Right lobe of liver (tissue), 6 donors: ENCODE data around the gene BAG2. TPM values are rescaled to one million over a fixed set of nuclear protein-coding genes. Genes with fewer than 3 reads are reported as not detected.

Experiments
- ATAC-seq, 4 donors: fragments of 200-7000 bp; cut with Tn5 transposase; one replicate each; pipeline ENCODE4 v1.9.1; 2020; ENCODE audit warnings: mild to moderate bottlenecking in 4 of 4, moderate library complexity in 4 of 4
- DNase-seq, 3 donors: peaks; one replicate each; pipeline ENCODE4 v3.0.0-alpha.2; 2020
- H3K27ac ChIP-seq, 3 donors: fragments of 200-600 bp; one replicate each; pipeline ENCODE4 v1.8.0; 2022
- H3K27me3 ChIP-seq, 2 donors: fragments of 200-600 bp; one replicate each; pipeline ENCODE4 v1.8.0; 2022
- H3K36me3 ChIP-seq, 4 donors: fragments of 200-600 bp; sonication (generic) in 1 of 4; one replicate each; pipeline versions ENCODE4 v1.5.1 to v1.8.0; 2017 to 2022; ENCODE audit warnings: control low read depth in 1 of 4
- H3K4me1 ChIP-seq, 4 donors: fragments of 200-600 bp; sonication (generic) in 1 of 4; one replicate each; pipeline versions ENCODE4 v1.5.1 to v1.8.0; 2017 to 2022; ENCODE audit warnings: control low read depth in 1 of 4
- H3K4me3 ChIP-seq, 3 donors: fragments of 200-600 bp; one replicate each; pipeline ENCODE4 v1.8.0; 2022
- H3K9me3 ChIP-seq, 4 donors: fragments of 200-600 bp; sonication (generic) in 1 of 4; one replicate each; pipeline versions ENCODE4 v1.5.1 to v1.8.0; 2017 to 2022; ENCODE audit warnings: control low read depth in 1 of 4
- POLR2A ChIP-seq: fragments of 450-650 bp; IDR thresholded peaks from one replicate; pipeline ENCODE4 v1.6.1; 2017; ENCODE audit warnings: antibody characterized with exemption, mild to moderate bottlenecking
- WGBS: methylation state at CpG from one replicate; pipeline ENCODE4 v1.1.6; 2018; ENCODE audit warnings: low coverage, low lambda C conversion rate; ENCODE audit not compliant: insufficient coverage; ENCODE audit errors: missing lambda C conversion rate; 5-methylcytosine and 5-hydroxymethylcytosine counted together
- intact Hi-C, 2 donors: fragments of 100-400 bp; cut with DNase I; formaldehyde crosslinking; loops; one replicate each; pipeline versions ENCODE4 v1.11.2 to v1.14.1; 2022
- total RNA-seq, 6 experiments: library from RNA; depleted of rRNA in 2 of 6; stranded (reverse); fragments of >200 nt in 2 of 6; fragmentation: NEBNext Ultra II Directional in 3 of 6; extraction: Animal tissue kit (Norgen Biotek cat#: 25700) in 3 of 6; gene quantifications; one replicate each; pipeline versions ENCODE4 v1.1.0 to v1.2.4, GENCODE V29; 2016 to 2023
- TF ChIP-seq, protein P1 (sequence below), 4 donors: fragments of 200-600 bp in 3 of 4; fragments of 450-650 bp in 1 of 4; IDR thresholded peaks; one replicate each; pipeline versions ENCODE4 v1.5.1 to v1.8.0; 2016 to 2022; ENCODE audit warnings: antibody characterized with exemption in 4 of 4, mild to moderate bottlenecking in 2 of 4
- donor health status: DM: no; HTN: yes; CAD: no.
- donor health status: DM: no; HTN: no; CAD: no.
- donor health status: DM: no; HTN: no; CAD: no.
- donor health status: DM: no; HTN: yes; CAD: no.
- donor health status: DM: no; HTN: yes; CAD: no.

Gene BAG2
- total RNA-seq, 6 experiments from 2014 or later = 2.8 to 6.2 (median 4.3) TPM

- no peak overlapping the region for H3K27ac ChIP-seq
- no peaks in the 10 kb centered on the region for H3K27me3 ChIP-seq
- WGBS = 92% methylated on average over 1 of the region's 1 CpG
- TF ChIP-seq, protein P1, sequence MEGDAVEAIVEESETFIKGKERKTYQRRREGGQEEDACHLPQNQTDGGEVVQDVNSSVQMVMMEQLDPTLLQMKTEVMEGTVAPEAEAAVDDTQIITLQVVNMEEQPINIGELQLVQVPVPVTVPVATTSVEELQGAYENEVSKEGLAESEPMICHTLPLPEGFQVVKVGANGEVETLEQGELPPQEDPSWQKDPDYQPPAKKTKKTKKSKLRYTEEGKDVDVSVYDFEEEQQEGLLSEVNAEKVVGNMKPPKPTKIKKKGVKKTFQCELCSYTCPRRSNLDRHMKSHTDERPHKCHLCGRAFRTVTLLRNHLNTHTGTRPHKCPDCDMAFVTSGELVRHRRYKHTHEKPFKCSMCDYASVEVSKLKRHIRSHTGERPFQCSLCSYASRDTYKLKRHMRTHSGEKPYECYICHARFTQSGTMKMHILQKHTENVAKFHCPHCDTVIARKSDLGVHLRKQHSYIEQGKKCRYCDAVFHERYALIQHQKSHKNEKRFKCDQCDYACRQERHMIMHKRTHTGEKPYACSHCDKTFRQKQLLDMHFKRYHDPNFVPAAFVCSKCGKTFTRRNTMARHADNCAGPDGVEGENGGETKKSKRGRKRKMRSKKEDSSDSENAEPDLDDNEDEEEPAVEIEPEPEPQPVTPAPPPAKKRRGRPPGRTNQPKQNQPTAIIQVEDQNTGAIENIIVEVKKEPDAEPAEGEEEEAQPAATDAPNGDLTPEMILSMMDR (IDR thresholded peaks at IDR 0.05) = no peak
- no peak for TF ChIP-seq POLR2A
- ATAC-seq (no peak), DNase-seq (no peak)
- no peaks in the 10 kb centered on the region for H3K9me3 ChIP-seq
- no peaks in the 10 kb centered on the region for H3K4me1 ChIP-seq
- peaks cover 0 to 28% (median 0%) of the 10 kb centered on the region in 4 donors for H3K36me3 ChIP-seq
- no peak overlapping the region for H3K4me3 ChIP-seq
- intact Hi-C loops = no loop called here
These were observed 37.2 kb upstream of the BAG2 start for GRCh38 chr6:57134954-57135353.

DNA sequence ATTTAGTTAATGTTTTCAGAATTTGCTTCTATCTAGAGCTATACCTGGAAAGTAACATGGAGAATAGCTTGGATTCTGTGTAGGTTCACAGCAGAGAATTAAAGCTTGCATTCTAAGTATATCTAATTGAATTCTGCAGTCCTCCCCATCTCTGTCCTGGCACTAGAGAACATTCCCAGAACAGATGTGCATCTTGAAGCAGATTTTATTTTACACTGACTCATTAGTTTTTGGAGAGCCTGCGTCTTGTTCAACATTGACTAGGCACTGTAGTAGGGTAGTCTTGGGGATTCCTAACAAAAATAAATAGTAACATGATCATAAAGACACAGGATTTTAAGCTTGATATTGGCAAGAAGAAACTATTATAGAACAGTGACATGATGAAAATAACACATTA lies 36.2 kb upstream of the BAG2 start:
- DNase-seq (no peak), ATAC-seq (no peak)
- Histone ChIP-seq H3K9me3 (no peaks in the 10 kb centered on the region), H3K4me3 (no peak overlapping the region), H3K27me3 (no peaks in the 10 kb centered on the region), H3K27ac (no peak overlapping the region), H3K4me1 (no peaks in the 10 kb centered on the region), H3K36me3 (peaks cover 0 to 28% (median 0%) of the 10 kb centered on the region in 4 donors)
- WGBS = 100% methylated on average over 1 of the region's 1 CpG
- TF ChIP-seq POLR2A = no peak
- TF ChIP-seq, protein P1 (IDR thresholded peaks at IDR 0.05) = no peak
- intact Hi-C loops = no loop called here

- ATAC-seq (no peak), DNase-seq (no peak)
- TF ChIP-seq, protein P1 (IDR thresholded peaks at IDR 0.05) = no peak
- no peak for TF ChIP-seq POLR2A
- Histone ChIP-seq H3K4me3 (no peak overlapping the region), H3K27ac (no peak overlapping the region), H3K9me3 (no peaks in the 10 kb centered on the region), H3K36me3 (peaks cover 0 to 33% (median 0%) of the 10 kb centered on the region in 4 donors), H3K27me3 (no peaks in the 10 kb centered on the region), H3K4me1 (no peaks in the 10 kb centered on the region)
- WGBS = 67% methylated on average over 2 of the region's 2 CpGs
- intact Hi-C loops = no loop called here
These were observed 34.8 kb upstream of the BAG2 start for GRCh38 chr6:57137350-57137749.

DNA sequence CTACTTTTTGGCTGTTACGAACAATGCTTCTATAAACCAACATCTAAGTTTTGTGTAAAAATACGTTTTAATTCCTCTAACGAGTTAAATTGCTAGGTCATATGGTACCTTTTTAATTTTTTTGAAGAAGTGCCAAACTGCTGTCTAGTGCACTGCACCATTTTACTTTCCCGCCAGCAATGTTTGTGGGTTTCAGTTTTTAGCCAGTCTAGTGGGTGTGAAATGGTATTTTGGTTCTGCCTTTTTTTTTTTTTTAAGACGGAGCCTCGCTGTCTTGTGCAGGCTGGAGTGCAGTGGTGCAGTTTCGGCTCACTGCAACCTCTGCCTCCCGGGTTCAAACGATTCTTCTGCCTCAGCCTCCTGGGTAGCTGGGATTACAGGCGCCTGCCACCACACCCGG lies 34.1 kb upstream of the BAG2 start:
- WGBS = 92% methylated on average over 11 of the region's 11 CpGs
- intact Hi-C loops = no loop called here
- Histone ChIP-seq H3K9me3 (no peaks in the 10 kb centered on the region), H3K27ac (no peak overlapping the region), H3K36me3 (peaks cover 0 to 34% (median 0%) of the 10 kb centered on the region in 4 donors), H3K27me3 (no peaks in the 10 kb centered on the region), H3K4me1 (no peaks in the 10 kb centered on the region), H3K4me3 (no peak overlapping the region)
- DNase-seq (no peak), ATAC-seq (no peak)
- no peak for TF ChIP-seq POLR2A
- TF ChIP-seq, protein P1 (IDR thresholded peaks at IDR 0.05) = no peak
